ENCODE data around the gene ABCD2. TPM values are rescaled to one million over a fixed set of nuclear protein-coding genes. Genes with fewer than 3 reads are reported as not detected.

ABCD2 gene
- polyA plus RNA-seq, 1 experiment = not detected

DNA sequence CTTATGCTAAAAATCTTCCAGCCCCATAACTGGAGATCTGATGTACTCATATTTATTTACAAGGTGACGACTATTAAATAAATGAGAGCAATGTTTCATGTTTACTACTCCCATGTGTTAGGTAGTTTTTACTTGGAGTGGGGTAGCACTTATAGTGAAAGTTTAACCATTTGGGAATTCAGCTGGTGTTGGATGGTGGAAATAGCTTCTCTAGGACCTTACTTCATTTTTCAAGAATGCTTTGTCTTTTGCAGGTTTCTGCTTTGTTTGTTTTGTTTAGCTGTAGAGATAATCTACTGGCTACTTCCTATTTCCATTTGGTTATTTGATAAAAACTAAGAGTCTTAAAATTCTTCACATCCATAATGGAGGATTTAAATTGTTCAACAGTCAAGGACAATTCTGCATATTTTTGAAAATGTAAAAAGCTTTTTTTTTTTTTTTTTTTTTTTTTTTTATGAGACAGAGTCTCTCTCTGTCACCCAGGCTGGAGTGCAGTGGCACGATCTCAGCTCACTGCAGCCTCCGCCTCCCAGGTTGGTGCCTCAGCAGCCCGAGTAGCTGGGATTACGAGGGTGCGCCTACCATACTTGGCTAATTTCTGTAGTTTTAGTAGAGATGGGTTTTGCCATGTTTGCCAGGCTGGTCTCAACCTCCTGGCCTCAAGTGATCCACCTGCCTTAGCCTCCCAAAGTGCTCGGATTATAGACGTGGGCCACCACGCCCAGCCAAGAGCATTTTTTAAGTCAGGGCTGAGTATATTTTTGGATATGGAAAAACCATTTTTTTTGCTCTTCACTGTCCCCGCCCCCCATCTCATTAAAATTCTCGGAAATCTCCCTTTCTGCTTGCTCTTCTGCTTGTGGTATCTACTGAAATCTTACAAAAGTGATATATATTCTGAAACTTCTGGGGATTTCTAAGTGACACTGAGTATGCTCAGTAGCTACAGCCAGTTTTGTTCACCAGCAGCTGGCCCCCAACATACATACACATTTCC, 1.4 kb upstream of the ABCD2 start:
- POLR2A ChIA-PET = no interaction called here

DNA sequence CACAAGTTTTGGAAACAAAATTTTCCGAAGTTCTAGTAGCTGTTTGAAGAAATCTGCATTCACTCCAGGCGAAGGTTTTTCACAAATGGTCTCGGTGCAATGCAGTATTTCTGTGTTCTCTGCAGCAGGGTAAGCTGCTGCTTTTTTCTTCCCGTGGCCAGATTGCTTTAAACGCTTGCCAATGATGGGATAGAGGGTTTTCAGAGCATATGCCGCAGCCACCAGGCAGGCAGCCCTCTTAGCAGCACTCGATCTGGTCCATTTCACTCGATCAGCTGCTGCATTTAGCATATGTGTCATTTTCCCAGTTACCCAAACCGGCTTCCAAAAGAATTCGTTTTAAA, 315 bp downstream of the ABCD2 start:
- DNase-seq (ENCODE audit: low read depth, low spot score) = no peak
- ChIA-PET POLR2A (no interaction called here), CTCF (interaction anchor here (0.8 to 1.6 kb wide), 2 partner anchors 301 to 372 kb away, joined by 3 to 10 read pairs; no protein-coding TSS in a partner anchor)
- Histone ChIP-seq H3K4me3 (ENCODE audit: low read depth, low read length) (peak overlapping the region; percentile 60), H3K27ac (ENCODE audit: low read depth, low read length) (no peak overlapping the region), H3K27me3 (ENCODE audit: control insufficient read depth, insufficient read depth, low read length) (no peaks in the 10 kb centered on the region), H3K9me3 (ENCODE audit: control insufficient read depth, insufficient read depth, low read length) (no peaks in the 10 kb centered on the region)
- TF ChIP-seq, protein P1, sequence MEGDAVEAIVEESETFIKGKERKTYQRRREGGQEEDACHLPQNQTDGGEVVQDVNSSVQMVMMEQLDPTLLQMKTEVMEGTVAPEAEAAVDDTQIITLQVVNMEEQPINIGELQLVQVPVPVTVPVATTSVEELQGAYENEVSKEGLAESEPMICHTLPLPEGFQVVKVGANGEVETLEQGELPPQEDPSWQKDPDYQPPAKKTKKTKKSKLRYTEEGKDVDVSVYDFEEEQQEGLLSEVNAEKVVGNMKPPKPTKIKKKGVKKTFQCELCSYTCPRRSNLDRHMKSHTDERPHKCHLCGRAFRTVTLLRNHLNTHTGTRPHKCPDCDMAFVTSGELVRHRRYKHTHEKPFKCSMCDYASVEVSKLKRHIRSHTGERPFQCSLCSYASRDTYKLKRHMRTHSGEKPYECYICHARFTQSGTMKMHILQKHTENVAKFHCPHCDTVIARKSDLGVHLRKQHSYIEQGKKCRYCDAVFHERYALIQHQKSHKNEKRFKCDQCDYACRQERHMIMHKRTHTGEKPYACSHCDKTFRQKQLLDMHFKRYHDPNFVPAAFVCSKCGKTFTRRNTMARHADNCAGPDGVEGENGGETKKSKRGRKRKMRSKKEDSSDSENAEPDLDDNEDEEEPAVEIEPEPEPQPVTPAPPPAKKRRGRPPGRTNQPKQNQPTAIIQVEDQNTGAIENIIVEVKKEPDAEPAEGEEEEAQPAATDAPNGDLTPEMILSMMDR (IDR thresholded peaks at IDR 0.05; ENCODE audit: low read depth, low read length) = no peak

More for the DNA sequence above, 1.4 kb upstream of the ABCD2 start:
- H3K27me3 ChIP-seq (ENCODE audit: control insufficient read depth, insufficient read depth, low read length) = no peaks in the 10 kb centered on the region
- no peak overlapping the region for H3K27ac ChIP-seq (ENCODE audit: low read depth, low read length)
- no peak for DNase-seq (ENCODE audit: low read depth, low spot score)
- CTCF ChIA-PET = interaction anchor here (0.6 to 1.6 kb wide), 4 partner anchors 58 to 302 kb away, joined by 3 to 10 read pairs (median 6); no protein-coding TSS in a partner anchor
- H3K9me3 ChIP-seq (ENCODE audit: control insufficient read depth, insufficient read depth, low read length) = no peaks in the 10 kb centered on the region; the same call in 1 of the 2 replicates
- TF ChIP-seq, protein P1 (IDR thresholded peaks at IDR 0.05; ENCODE audit: low read depth, low read length) = no peak
- H3K4me3 ChIP-seq (ENCODE audit: low read depth, low read length) = peak overlapping the region; percentile 60

DNA sequence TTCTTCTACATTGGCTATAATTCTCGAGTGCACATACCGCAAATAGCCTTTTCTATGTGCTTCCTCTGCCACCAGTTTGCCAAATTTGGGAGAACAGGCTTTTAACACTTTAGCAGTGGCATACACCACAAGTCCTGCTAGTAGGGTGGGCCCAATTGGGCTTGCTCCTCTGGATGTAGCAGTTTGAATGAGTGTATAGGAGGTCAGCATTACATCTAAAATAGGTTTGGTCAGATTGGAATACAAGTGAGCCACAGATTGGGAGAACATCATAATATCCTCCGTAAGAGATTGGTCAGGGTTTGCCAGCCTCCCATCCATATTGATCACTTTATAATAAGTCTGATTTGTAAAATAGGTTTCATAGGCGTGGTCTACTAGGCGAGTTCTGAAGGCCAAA, 902 bp downstream of the ABCD2 start:
- Histone ChIP-seq H3K27ac (ENCODE audit: low read depth, low read length) (no peak overlapping the region), H3K4me3 (ENCODE audit: low read depth, low read length) (no peak overlapping the region), H3K27me3 (ENCODE audit: control insufficient read depth, insufficient read depth, low read length) (no peaks in the 10 kb centered on the region), H3K9me3 (ENCODE audit: control insufficient read depth, insufficient read depth, low read length) (no peaks in the 10 kb centered on the region)
- ChIA-PET POLR2A (no interaction called here), CTCF (interaction anchor here (1.6 kb wide), 1 partner anchor 300 kb away, joined by 10 read pairs; no protein-coding TSS in a partner anchor)
- DNase-seq (ENCODE audit: low read depth, low spot score) = no peak
- TF ChIP-seq, protein P1 (IDR thresholded peaks at IDR 0.05; ENCODE audit: low read depth, low read length) = no peak

DNA sequence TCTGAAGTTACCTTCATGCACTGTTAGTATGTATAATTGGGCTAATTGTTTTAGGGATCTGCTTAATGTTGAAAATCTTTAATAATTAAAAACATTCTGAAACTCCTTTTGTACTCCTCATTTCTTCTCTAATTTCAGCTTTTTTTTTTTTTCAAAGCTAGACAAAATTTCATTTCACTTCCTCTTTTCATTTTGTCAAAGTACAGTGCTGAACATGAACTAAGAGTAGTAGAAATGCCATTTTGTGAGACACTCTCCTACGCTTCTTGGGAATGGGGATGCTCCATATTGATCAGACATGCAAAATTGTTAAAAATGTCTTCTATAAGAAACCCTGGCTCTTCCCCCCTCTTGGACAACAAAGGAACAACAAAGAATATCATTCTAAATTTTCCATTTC, 1.7 kb downstream of the ABCD2 start:
- DNase-seq (ENCODE audit: low read depth, low spot score) = no peak
- POLR2A ChIA-PET = no interaction called here
- no peak overlapping the region for H3K4me3 ChIP-seq (ENCODE audit: low read depth, low read length)
- no peak overlapping the region for H3K27ac ChIP-seq (ENCODE audit: low read depth, low read length)
- H3K9me3 ChIP-seq (ENCODE audit: control insufficient read depth, insufficient read depth, low read length) = no peaks in the 10 kb centered on the region
- CTCF ChIA-PET = no interaction called here
- H3K27me3 ChIP-seq (ENCODE audit: control insufficient read depth, insufficient read depth, low read length) = no peaks in the 10 kb centered on the region
- TF ChIP-seq, protein P1 (IDR thresholded peaks at IDR 0.05; ENCODE audit: low read depth, low read length) = no peak

DNA sequence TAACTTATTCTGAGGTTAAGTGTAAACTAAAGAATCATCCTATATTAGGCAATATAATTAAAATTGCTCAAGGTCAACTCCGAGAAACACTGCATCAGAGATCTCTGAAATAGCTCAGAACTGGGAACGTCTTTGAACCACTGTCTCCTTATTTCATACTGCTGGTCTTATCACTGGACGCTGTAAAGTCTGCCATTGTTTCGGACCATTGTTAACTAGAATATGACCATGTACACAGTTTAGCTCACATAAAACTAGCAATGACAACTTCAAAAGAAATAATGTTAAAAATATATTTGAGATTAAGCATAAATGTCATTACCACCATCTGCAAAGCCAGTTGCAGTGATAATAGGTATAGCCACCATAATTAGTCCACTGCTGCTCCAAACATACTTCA, 2.9 kb downstream of the ABCD2 start:
- Histone ChIP-seq H3K9me3 (ENCODE audit: control insufficient read depth, insufficient read depth, low read length) (no peaks in the 10 kb centered on the region), H3K27me3 (ENCODE audit: control insufficient read depth, insufficient read depth, low read length) (no peaks in the 10 kb centered on the region), H3K27ac (ENCODE audit: low read depth, low read length) (no peak overlapping the region), H3K4me3 (ENCODE audit: low read depth, low read length) (no peak overlapping the region)
- no peak for DNase-seq (ENCODE audit: low read depth, low spot score)
- ChIA-PET CTCF (no interaction called here), POLR2A (no interaction called here)
- TF ChIP-seq, protein P1 (IDR thresholded peaks at IDR 0.05; ENCODE audit: low read depth, low read length) = no peak

Data from AG04450 (cell line).